Natural killer cell (primary cell): Measurements from ENCODE around the gene GNPTG. TPM values are rescaled to one million over a fixed set of nuclear protein-coding genes. Genes with fewer than 3 reads are reported as not detected.

Experiments
- ATAC-seq, 3 donors: fragments of 150-1000 bp in 2 of 3; fragments of 200-7000 bp in 1 of 3; cut with Tn5 transposase; 1 replicate in 1 of 3; 2 replicates in 2 of 3; pipeline ENCODE4 v1.10.0; 2021; ENCODE audit warnings: mild to moderate bottlenecking in 2 of 3, moderate library complexity in 2 of 3
- DNase-seq, 2 donors: peaks; one replicate each; pipeline versions ENCODE4 v3.0.0 to v3.0.0-alpha.2; 2013 to 2021; ENCODE audit warnings: mixed read lengths in 1 of 2
- H3K27ac ChIP-seq: one replicate; pipeline ENCODE4 v1.5.1; 2013; ENCODE audit warnings: mild to moderate bottlenecking, low read length
- H3K27me3 ChIP-seq: one replicate; pipeline ENCODE4 v1.6.1; 2013; ENCODE audit warnings: low read length; ENCODE audit not compliant: control insufficient read depth, insufficient read depth
- H3K36me3 ChIP-seq: one replicate; pipeline ENCODE4 v1.6.1; 2013; ENCODE audit warnings: low read length; ENCODE audit not compliant: control insufficient read depth, insufficient read depth
- H3K4me1 ChIP-seq: one replicate; pipeline ENCODE4 v1.6.1; 2013; ENCODE audit warnings: low read length; ENCODE audit not compliant: control insufficient read depth, insufficient read depth
- H3K4me3 ChIP-seq: one replicate; pipeline ENCODE4 v1.5.1; 2013; ENCODE audit warnings: low read length
- H3K9me3 ChIP-seq: one replicate; pipeline ENCODE4 v1.6.1; 2013; ENCODE audit warnings: low read length; ENCODE audit not compliant: control insufficient read depth, insufficient read depth
- H3K27ac Mint-ChIP-seq, 2 donors: one replicate each; pipeline ENCODE4 v1.8.0; 2022; ENCODE audit warnings: mild to moderate bottlenecking in 2 of 2, mixed read lengths in 2 of 2, moderate library complexity in 1 of 2
- H3K27me3 Mint-ChIP-seq, 2 donors: one replicate each; pipeline ENCODE4 v1.8.0; 2022; ENCODE audit warnings: low read depth in 2 of 2, mixed read lengths in 2 of 2
- H3K36me3 Mint-ChIP-seq: one replicate; pipeline ENCODE4 v1.8.0; 2022; ENCODE audit warnings: mixed read lengths
- H3K4me1 Mint-ChIP-seq, 2 donors: one replicate each; pipeline ENCODE4 v1.8.0; 2022; ENCODE audit warnings: mixed read lengths in 2 of 2
- H3K4me3 Mint-ChIP-seq: one replicate; pipeline ENCODE4 v1.8.0; 2022; ENCODE audit warnings: mild to moderate bottlenecking, moderate library complexity, mixed read lengths
- H3K9me3 Mint-ChIP-seq, 2 donors: one replicate each; pipeline ENCODE4 v1.8.0; 2022; ENCODE audit warnings: mixed read lengths in 2 of 2
- CTCF ChIP-seq: fragments of 200-600 bp; IDR thresholded peaks from one replicate; pipeline ENCODE4 v1.8.0; 2022; ENCODE audit warnings: antibody characterized with exemption
- WGBS: methylation state at CpG from one replicate; pipeline ENCODE4 v1.1.7; 2013; ENCODE audit warnings: missing lambda C conversion rate; ENCODE audit not compliant: insufficient coverage; 5-methylcytosine and 5-hydroxymethylcytosine counted together
- intact Hi-C: fragments of 100-400 bp; cut with micrococcal nuclease; formaldehyde crosslinking; loops from one replicate; pipeline ENCODE4 v1.14.2; 2022
- total RNA-seq, 4 donors: library from RNA; stranded (reverse); fragments of 120-200 nt in 1 of 4; gene quantifications; one replicate each; pipeline versions ENCODE4 v1.2.3 to v1.2.4, GENCODE V29; 2013 to 2022

Gene GNPTG
- total RNA-seq, 3 donors from 2014 or later (not counting 1 experiment from before 2014, with no cell fraction given), result 58.7 to 65.9 (median 62.0) TPM

- no peak for TF ChIP-seq CTCF
- H3K27me3 ChIP-seq, result peaks cover 11% of the 10 kb centered on the region
- no peaks in the 10 kb centered on the region for H3K9me3 Mint-ChIP-seq
- no peaks in the 10 kb centered on the region for H3K27me3 Mint-ChIP-seq
- no peaks in the 10 kb centered on the region for H3K36me3 Mint-ChIP-seq
- ATAC-seq (no peak), DNase-seq (no peak)
- intact Hi-C loops, result no loop called here
- H3K36me3 ChIP-seq, result no peaks in the 10 kb centered on the region
- no peak overlapping the region for H3K27ac Mint-ChIP-seq
- no peaks in the 10 kb centered on the region for H3K9me3 ChIP-seq
- H3K4me1 Mint-ChIP-seq, result peaks cover 3 to 8% of the 10 kb centered on the region in 2 donors
- 73% methylated on average over 9 of the region's 9 CpGs for WGBS
- H3K4me3 Mint-ChIP-seq, result no peak overlapping the region
- peaks cover 33% of the 10 kb centered on the region for H3K4me1 ChIP-seq
- no peak overlapping the region for H3K4me3 ChIP-seq
- H3K27ac ChIP-seq, result no peak overlapping the region
Measured at GRCh38 chr16:1337486-1337885, 14.2 kb upstream of the GNPTG start.

GRCh38 chr16:1338119-1338730 lies 13.5 kb upstream of the GNPTG start:
- Histone ChIP-seq H3K4me3 (no peak overlapping the region), H3K36me3 (no peaks in the 10 kb centered on the region), H3K27me3 (peaks cover 8% of the 10 kb centered on the region), H3K27ac (no peak overlapping the region), H3K9me3 (no peaks in the 10 kb centered on the region), H3K4me1 (peaks cover 34% of the 10 kb centered on the region)
- H3K27me3 Mint-ChIP-seq, result no peaks in the 10 kb centered on the region
- no peak overlapping the region for H3K27ac Mint-ChIP-seq
- no peak overlapping the region for H3K4me3 Mint-ChIP-seq
- DNase-seq, result peak in 1 of 2 donors; percentile 51
- 61% methylated on average over 28 of the region's 30 CpGs for WGBS
- H3K4me1 Mint-ChIP-seq, result peaks cover 5 to 11% of the 10 kb centered on the region in 2 donors
- H3K36me3 Mint-ChIP-seq, result no peaks in the 10 kb centered on the region
- H3K9me3 Mint-ChIP-seq, result no peaks in the 10 kb centered on the region
- intact Hi-C loops, result no loop called here
- no peak for TF ChIP-seq CTCF
- no peak for ATAC-seq

GRCh38 chr16:1338855-1339675 lies 12.7 kb upstream of the GNPTG start:
- no peaks in the 10 kb centered on the region for H3K36me3 Mint-ChIP-seq
- H3K27ac Mint-ChIP-seq, result no peak overlapping the region
- H3K4me1 ChIP-seq, result peaks cover 34% of the 10 kb centered on the region
- no peaks in the 10 kb centered on the region for H3K9me3 Mint-ChIP-seq
- no peak overlapping the region for H3K4me3 Mint-ChIP-seq
- no peaks in the 10 kb centered on the region for H3K36me3 ChIP-seq
- H3K4me1 Mint-ChIP-seq, result peaks cover 9 to 15% of the 10 kb centered on the region in 2 donors
- 77% methylated on average over 31 of the region's 31 CpGs for WGBS
- ATAC-seq (no peak), DNase-seq (no peak)
- peaks cover 7% of the 10 kb centered on the region for H3K27me3 ChIP-seq
- intact Hi-C loops, result no loop called here
- H3K4me3 ChIP-seq, result no peak overlapping the region
- H3K9me3 ChIP-seq, result no peaks in the 10 kb centered on the region
- no peak for TF ChIP-seq CTCF
- no peak overlapping the region for H3K27ac ChIP-seq
- no peaks in the 10 kb centered on the region for H3K27me3 Mint-ChIP-seq
